SU-DHL-6 (cell line): ENCODE data around the gene CDR2L.

ENCODE experiments used
- CTCF ChIP-seq: fragments of 200-600 bp; sonication (generic); IDR thresholded peaks from one replicate; pipeline ENCODE4 v1.5.1; 2017; ENCODE audit warnings: antibody characterized with exemption, mild to moderate bottlenecking, low read length, moderate library complexity; ENCODE audit not compliant: insufficient read depth, poor library complexity, severe bottlenecking
- EZH2phosphoT487 ChIP-seq: fragments of 200-600 bp; sonication (generic), shearing (Covaris generic); conservative IDR thresholded peaks from 2 replicates; pipeline ENCODE4 v1.6.1; 2018; ENCODE audit warnings: mild to moderate bottlenecking, antibody characterized with exemption, low read length, moderate library complexity, mixed read lengths

DNA sequence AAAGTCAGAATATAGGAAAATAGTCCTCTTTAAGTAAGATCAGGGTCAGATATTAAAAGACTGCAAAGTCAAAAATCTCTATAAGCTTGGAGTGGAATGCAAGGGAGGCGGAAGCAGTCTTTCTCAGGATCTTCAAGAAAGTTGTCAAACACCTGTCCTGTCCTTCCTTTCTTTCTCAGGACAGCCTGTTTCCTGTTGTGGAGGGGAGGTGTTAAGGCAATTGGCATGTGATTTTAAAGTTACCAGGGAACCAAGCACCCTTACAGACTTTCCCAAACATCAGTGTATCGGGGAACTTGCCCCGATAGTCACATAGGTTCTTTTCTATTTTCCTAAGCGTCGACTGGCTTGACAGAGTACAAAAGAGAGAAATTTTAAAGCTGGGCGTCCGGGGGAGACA lies 57.3 kb downstream of the CDR2L start:
- no peak for TF ChIP-seq CTCF
- no peak for TF ChIP-seq EZH2phosphoT487
